ENCODE results near the gene OXER1.

Gene OXER1

GRCh38 chr2:42765686-42766085, 1.8 kb upstream of the OXER1 start:
- ChIA-PET CTCF (no interaction called here), POLR2A (no interaction called here)
- no peaks in the 10 kb centered on the region for H3K36me3 ChIP-seq (ENCODE audit: control insufficient read depth in 2 of 2, insufficient read depth in 1 of 2, low read length in 2 of 2)
- H3K27ac ChIP-seq (ENCODE audit: extremely low read depth, low read depth, low read length) = no peak overlapping the region
- H3K4me1 ChIP-seq (ENCODE audit: control insufficient read depth, insufficient read depth, low read length) = no peaks in the 10 kb centered on the region
- H3K9me3 ChIP-seq (ENCODE audit: control insufficient read depth, insufficient read depth, low read depth, low read length) = no peaks in the 10 kb centered on the region
- TF ChIP-seq ZNF10 (tag by site-specific recombination; IDR thresholded peaks at IDR 0.05) (no peak), ZNF610 (tag by site-specific recombination; IDR thresholded peaks at IDR 0.05; ENCODE audit: borderline replicate concordance) (no peak), PRDM4 (tag by site-specific recombination; IDR thresholded peaks at IDR 0.05) (no peak), ZNF549 (tag by site-specific recombination; IDR thresholded peaks at IDR 0.05) (no peak), ZNF76 (tag by site-specific recombination; IDR thresholded peaks at IDR 0.05; ENCODE audit: borderline replicate concordance, low read depth) (no peak), ZNF362 (tag by site-specific recombination; IDR thresholded peaks at IDR 0.05) (no peak), KLF9 (tag by site-specific recombination; IDR thresholded peaks at IDR 0.05; ENCODE audit: low read depth) (no peak), KLF16 (tag by site-specific recombination; IDR thresholded peaks at IDR 0.05) (no peak), INSM2 (tag by site-specific recombination; IDR thresholded peaks at IDR 0.05) (no peak)
- H3K4me3 ChIP-seq (ENCODE audit: low read depth, low read length) = no peak overlapping the region

GRCh38 chr2:42764901-42765300, 966 bp upstream of the OXER1 start:
- CTCF ChIA-PET = interaction anchor here (0.7 kb wide), 1 partner anchor 32 kb away, joined by 3 read pairs; no protein-coding TSS in a partner anchor
- Histone ChIP-seq H3K9me3 (ENCODE audit: control insufficient read depth, insufficient read depth, low read depth, low read length) (no peaks in the 10 kb centered on the region), H3K36me3 (ENCODE audit: control insufficient read depth in 2 of 2, insufficient read depth in 1 of 2, low read length in 2 of 2) (no peaks in the 10 kb centered on the region), H3K27ac (ENCODE audit: extremely low read depth, low read depth, low read length) (no peak overlapping the region), H3K4me1 (ENCODE audit: control insufficient read depth, insufficient read depth, low read length) (no peaks in the 10 kb centered on the region), H3K4me3 (ENCODE audit: low read depth, low read length) (no peak overlapping the region)
- POLR2A ChIA-PET = no interaction called here
- TF ChIP-seq ZNF274 (IDR thresholded peaks at IDR 0.05; ENCODE audit: low read length) (no peak), ZNF274 (tag by site-specific recombination; IDR thresholded peaks at IDR 0.05; ENCODE audit: borderline replicate concordance) (no peak), ZNF514 (tag by site-specific recombination; IDR thresholded peaks at IDR 0.05) (no peak), PRDM10 (tag by site-specific recombination; IDR thresholded peaks at IDR 0.05) (no peak)

Measured in HEK293 (cell line).